Hindlimb muscle (tissue), 1 donor: ENCODE data around the gene MAP2K3. TPM values are rescaled to one million over a fixed set of nuclear protein-coding genes. Genes with fewer than 3 reads are reported as not detected.

Experiments used
- DNase-seq: peaks from one replicate; pipeline ENCODE4 v3.0.0-alpha.2; 2013
- polyA plus RNA-seq: library from polyadenylated mRNA; unstranded; fragments of 120-200 nt; gene quantifications from one replicate; pipeline ENCODE4 v1.2.1, GENCODE V29; 2013; ENCODE audit not compliant: insufficient read length

MAP2K3 gene
- polyA plus RNA-seq, 1 donor = 25.0 TPM

DNA sequence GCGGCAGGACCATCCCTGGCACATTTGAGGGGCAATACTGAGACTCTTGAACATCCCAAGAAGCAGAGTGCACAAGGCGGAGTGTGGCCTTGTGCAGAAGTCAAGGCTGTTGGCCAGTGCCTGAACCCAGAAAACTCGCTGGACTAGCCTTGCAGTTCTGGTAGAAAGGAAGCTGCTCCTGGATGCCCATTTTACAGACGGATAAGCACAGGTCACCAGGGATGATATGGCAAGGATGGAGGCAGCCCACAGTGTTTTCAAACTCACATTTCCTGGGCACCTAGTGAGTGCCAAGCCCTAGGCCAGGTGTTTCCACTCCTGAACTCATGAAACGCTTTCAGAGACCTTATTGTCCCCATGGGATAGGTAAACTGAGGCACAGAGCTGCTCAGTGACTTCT is 1.7 kb upstream of the MAP2K3 start:
- DNase-seq = no peak

GRCh38 chr17:21283482-21284318 is 811 bp upstream of the MAP2K3 start:
- no peak for DNase-seq

DNA sequence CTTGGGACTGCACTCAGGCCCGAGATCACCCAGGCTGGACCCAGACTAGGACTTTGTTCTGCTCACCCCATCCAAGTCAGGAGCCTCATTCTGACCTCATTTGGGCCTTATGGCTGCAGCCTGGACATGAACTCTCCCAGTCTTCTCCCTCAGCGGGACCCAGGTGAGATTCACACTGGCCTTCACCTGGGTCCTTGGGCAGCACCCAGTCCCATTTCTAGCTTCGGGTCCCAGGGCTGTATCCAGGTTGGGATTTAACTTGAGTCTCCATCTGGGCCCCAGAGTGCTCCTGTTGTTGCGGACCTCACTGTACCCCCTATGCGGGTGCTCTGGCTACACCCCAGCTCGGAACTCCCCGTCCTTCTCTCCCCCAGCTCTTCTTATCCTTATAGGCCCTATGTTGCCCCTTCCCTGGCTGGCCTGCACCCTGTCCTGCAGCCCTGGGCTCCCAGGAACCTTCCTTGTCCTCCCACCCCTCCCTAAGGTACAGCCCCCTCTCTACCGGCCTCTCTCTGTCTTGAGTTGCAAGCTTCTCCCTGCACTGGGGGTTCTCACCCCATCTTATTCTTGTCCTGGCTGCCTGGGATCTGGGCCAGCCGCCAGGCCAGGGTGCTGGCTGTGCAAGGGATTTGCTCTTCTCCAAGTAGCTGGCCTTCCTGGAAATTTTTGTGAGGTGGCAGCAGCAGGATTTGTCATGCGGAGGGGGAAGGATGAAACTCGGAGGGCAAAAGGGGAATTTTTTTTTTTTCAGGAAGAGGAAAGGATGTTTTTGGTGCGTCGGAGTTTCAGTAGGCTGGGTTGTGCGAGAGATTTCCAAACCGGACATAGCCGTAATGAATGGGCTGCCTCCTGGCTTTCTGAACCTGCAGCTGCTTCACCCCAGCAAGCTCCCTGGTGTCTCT is 904 bp downstream of the MAP2K3 start:
- no peak for DNase-seq

GRCh38 chr17:21286066-21286770 is 1.7 kb downstream of the MAP2K3 start:
- DNase-seq = peak; percentile 66

GRCh38 chr17:21286909-21287702 is 2.6 kb downstream of the MAP2K3 start:
- DNase-seq = no peak

- peak; percentile 74 for DNase-seq
Measured at GRCh38 chr17:21287703-21288449, 3.4 kb downstream of the MAP2K3 start.

GRCh38 chr17:21288571-21289017 is 4.1 kb downstream of the MAP2K3 start:
- DNase-seq = no peak

- DNase-seq = no peak
Measured at GRCh38 chr17:21289175-21289901, 4.8 kb downstream of the MAP2K3 start.

DNA sequence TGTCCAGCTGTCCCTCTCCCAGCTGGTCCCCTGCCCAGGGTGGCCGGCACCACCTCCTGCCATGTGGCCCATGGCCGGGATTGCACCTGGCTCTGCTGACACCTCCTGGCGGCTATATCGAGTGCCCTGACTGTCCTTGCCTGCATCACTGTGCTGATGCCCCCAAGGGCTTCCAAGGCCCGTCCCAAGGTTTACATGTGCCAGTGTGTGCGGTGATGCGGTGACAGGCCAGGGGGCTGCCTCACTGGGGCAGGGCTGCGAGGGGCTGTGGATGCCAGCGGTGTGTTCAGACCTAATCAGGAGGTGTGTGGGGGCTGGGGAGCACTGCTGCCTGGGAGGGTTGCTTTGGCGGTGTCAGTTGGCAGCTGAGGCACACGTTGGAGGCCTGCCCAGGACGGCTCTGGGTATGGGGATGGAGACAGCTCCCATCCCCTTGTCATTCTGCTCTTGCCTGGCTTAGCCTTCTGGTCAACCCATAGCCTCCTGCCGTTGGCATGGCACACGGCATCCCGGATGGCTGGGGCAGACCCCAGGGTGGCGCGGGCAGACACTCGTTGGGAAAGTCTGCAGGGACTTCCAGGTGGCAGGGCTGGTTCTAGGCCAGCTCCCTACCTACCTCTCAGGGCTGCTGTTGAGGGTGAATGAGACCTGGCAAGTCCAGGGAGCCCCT is 5.5 kb downstream of the MAP2K3 start:
- DNase-seq = no peak

DNA sequence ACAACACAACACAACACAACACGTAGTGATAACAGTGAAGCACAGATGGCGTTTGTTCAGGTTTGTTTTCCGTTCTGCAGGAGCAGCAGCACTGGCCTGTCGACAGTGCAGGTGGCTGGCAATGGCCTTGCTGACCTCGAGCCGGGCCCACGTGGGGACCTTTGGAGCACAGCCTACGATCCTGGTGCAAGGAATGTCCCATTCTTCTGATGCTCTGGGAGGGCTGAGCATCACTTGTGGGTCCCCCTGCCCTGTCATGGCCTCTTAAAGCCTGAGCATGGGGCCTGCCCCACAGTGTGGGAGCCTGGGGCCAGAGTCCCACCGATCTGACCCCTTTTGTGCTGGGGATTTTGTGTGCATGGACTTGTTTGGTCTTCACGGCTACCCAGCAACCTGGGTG is 6.8 kb downstream of the MAP2K3 start:
- no peak for DNase-seq

DNA sequence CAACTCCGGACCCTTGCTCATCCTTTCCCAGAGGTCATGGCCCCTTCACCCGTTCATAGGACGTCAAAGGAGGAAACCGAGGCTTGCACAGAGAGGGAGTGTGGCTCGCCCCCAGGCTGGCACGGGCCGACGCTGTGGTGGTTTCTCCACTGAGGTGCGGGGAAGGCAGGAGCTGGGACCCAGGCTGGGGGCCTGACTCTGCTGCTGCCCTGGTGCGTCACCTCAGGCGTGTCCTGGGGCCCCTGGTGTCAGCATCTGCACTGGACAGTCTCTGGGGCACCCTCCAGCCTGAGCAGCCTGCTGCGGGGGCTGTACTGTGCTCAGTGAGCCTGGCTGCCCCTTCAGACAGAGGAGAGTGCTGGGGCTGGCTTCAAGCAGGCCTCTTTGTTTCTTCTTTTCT is 7.4 kb downstream of the MAP2K3 start:
- no peak for DNase-seq

- no peak for DNase-seq
Measured at GRCh38 chr17:21292867-21293830, 8.6 kb downstream of the MAP2K3 start.

DNA sequence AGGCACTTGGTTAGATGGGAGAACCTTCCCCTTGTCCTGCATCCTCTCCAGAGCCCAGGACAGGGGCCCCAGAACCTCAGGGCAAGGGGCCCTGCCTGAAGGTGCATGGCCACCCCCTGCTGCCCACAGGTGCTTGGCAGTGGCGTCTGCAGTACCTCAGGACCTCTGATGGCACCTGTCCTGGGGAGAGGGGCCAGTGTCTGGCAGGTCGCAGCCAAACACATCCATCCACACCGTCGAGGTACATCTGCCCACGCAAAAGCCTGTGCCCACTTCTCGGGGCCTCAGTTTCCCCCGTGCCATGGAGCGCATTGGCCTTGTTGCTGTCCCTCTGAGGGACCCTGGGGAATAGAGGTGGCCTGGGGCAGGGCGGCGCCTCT is 9.3 kb downstream of the MAP2K3 start:
- DNase-seq = no peak

DNA sequence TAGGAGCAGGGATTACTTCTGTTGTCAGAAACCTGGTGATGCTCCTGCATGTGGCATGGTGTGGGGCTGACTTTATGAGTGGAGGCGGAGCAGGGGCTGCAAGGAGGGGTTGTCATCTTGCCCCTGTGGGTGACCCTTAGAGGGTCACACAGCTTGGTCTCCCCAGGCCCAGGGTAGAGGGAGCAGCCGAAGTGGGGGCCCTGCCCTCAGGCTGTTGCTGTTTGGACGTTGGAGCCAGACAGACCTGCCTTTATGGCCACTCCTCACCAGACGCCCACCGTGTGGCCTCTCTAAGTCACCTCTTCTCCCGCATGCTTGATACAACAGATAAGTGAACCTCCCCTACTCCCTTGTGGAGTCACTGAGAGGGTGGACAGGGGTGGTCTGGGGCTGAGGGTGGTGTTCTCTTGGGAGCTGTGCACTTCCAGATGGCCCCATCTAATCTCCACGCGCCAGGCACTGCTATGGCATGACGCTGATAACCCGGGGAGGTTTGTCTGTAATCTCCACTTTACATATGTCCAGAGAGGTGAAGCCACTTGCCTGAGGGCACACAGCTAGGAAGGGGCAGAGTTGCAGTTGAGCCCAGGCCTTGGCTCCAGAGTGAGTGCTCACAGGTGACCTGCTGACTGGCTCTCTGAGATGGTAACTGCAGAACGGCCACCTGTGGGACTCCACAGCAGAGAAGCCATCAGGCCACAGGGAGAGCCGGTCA is 10.0 kb downstream of the MAP2K3 start:
- DNase-seq = no peak

GRCh38 chr17:21295036-21295952 is 10.8 kb downstream of the MAP2K3 start:
- no peak for DNase-seq

DNA sequence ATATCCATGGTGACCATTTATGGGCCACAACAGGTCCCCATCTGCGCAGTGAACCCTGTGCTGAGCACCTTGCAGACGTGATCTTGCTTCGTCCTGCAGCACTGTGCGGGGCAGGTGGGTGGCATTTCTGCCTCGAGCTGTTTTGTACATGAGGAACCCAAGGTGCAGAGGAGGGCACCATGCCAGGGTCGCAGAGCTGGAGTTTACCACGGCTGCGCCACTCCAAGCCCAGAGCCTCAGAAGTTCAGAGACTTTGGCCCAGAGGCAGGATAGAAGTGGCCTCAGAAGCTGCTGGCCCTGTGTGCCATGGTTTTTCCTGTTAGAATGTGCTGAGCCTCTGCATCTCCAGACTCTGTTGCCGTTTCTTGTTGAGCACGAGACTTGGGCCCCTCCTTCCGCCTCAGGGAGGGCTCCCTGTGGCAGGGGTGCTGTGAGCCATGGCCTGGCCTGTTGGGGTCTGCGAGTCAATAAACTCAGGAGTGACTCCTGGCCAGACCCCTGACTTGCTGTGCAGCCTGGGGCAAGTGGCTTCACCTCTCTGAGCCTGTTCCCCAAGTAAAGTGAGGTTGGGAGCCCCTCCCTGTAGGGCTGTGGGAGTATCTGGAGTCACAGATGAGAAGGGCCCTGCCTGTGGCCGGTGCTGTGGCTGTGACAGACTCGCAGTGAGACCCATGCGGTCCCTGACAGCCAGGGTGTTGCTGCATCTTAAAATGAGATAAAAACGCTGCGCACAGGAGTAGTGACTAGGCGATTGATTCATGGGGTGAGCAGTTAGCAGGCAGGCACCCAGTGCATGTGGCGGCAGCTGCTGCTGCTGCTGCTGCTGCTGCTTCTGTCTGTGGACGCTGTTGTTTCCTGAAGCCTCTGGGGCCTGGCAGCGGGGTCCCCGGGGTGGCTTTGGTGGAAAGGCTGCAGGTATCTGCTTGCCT is 11.8 kb downstream of the MAP2K3 start:
- no peak for DNase-seq
